ENCODE results near the gene PNPLA1.

GRCh38 chr6:36223706-36224105 is 46.2 kb upstream of the PNPLA1 start:
- TF ChIP-seq CTCF (IDR thresholded peaks at IDR 0.05): no peak
- no peak for TF ChIP-seq POLR2A (IDR thresholded peaks at IDR 0.05)
